SH-SY5Y (cell line): ENCODE measurements around the gene UNC93B1.

Source experiments
- GATA2 ChIP-seq: IDR thresholded peaks from 2 replicates; pipeline ENCODE4 v1.6.1; 2011; ENCODE audit warnings: mild to moderate bottlenecking, low read depth, low read length
- GATA3 ChIP-seq: IDR thresholded peaks from 2 replicates; pipeline ENCODE4 v1.6.1; 2011; ENCODE audit warnings: low read depth, mild to moderate bottlenecking, low read length, moderate library complexity

GRCh38 chr11:68052137-68052873 lies 48.4 kb upstream of the UNC93B1 start:
- TF ChIP-seq GATA2 (no peak), GATA3 (no peak)
